ENCODE measurements around the gene HORMAD2. TPM values are rescaled to one million over a fixed set of nuclear protein-coding genes. Genes with fewer than 3 reads are reported as not detected.

Gene HORMAD2
- polyA plus RNA-seq, 2 of the 4 experiments (the other 2 are of a cell fraction): not detected

DNA sequence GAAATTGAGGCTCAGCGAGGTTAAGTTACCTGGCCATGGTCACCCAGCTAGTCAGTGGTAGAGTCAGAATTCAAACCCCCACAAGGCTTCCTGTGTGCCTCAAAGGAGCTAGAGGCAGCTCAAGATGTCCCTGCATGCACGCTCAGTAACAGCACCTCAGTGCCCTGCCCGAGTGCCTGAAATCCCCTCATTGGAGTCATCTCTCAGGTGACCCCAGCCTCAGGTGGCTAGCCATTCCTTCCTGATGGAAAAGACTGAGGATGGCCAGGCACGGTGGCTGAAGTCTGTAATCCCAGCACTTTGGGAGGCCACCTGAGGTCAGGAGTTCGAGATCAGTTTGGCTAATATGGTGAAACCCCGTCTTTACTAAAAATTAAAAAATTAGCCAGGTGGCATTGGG, 129.4 kb downstream of the HORMAD2 start:
- POLR2A ChIA-PET: interaction anchor here (1.0 to 5.2 kb wide), 3 partner anchors 13 to 26 kb away, joined by 8 to 47 read pairs (median 14); no protein-coding TSS in a partner anchor
- Histone ChIP-seq H3K27ac (peak overlapping the region; percentile 95 to 100), H3K4me3 (no peak overlapping the region), H3K4me2 (peak overlapping the region; percentile 61), H3K4me1 (peaks cover 94% of the 10 kb centered on the region), H3K9me3 (no peaks in the 10 kb centered on the region)
- FAIRE-seq: no peak
- WGBS (ENCODE audit: missing lambda C conversion rate): 80% methylated on average over 6 of the region's 6 CpGs
- no peak for ATAC-seq
- no peak for DNase-seq (ENCODE audit: low read depth in 1 of 2, low spot score in 1 of 2)
- no peak for TF ChIP-seq RARB (CRISPR knock-in tag; IDR thresholded peaks at IDR 0.05)
- TF ChIP-seq GATA3 (IDR thresholded peaks at IDR 0.05; ENCODE audit: borderline replicate concordance): no peak
- no peak for TF ChIP-seq ZSCAN20 (CRISPR knock-in tag; IDR thresholded peaks at IDR 0.05)
- TF ChIP-seq POLR2A (IDR thresholded peaks at IDR 0.05; ENCODE audit: low read length): no peak
- no peak for TF ChIP-seq SMC3 (IDR thresholded peaks at IDR 0.05)
- TF ChIP-seq HEYL (CRISPR knock-in tag; IDR thresholded peaks at IDR 0.05): no peak
- TF ChIP-seq MYC (IDR thresholded peaks at IDR 0.05; ENCODE audit: borderline replicate concordance, low read length): no peak
- no peak for TF ChIP-seq SREBF2 (IDR thresholded peaks at IDR 0.05)
- TF ChIP-seq, protein P1, sequence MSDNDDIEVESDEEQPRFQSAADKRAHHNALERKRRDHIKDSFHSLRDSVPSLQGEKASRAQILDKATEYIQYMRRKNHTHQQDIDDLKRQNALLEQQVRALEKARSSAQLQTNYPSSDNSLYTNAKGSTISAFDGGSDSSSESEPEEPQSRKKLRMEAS (IDR thresholded peaks at IDR 0.05): no peak
- TF ChIP-seq CBX2 (IDR thresholded peaks at IDR 0.05; ENCODE audit: borderline replicate concordance, low read depth): no peak
- no peak for TF ChIP-seq ZNF302 (CRISPR knock-in tag; IDR thresholded peaks at IDR 0.05)
- TF ChIP-seq EP300 (IDR thresholded peaks at IDR 0.05): no peak
- no peak for TF ChIP-seq TFCP2L1 (CRISPR knock-in tag; IDR thresholded peaks at IDR 0.05)
- TF ChIP-seq TP53 (CRISPR knock-in tag; IDR thresholded peaks at IDR 0.05): no peak
- TF ChIP-seq JUN (IDR thresholded peaks at IDR 0.05): no peak
- CTCF ChIA-PET: interaction anchor here (1.0 to 2.7 kb wide), 4 partner anchors 44 to 121 kb away, joined by 3 to 18 read pairs (median 4); no protein-coding TSS in a partner anchor

DNA sequence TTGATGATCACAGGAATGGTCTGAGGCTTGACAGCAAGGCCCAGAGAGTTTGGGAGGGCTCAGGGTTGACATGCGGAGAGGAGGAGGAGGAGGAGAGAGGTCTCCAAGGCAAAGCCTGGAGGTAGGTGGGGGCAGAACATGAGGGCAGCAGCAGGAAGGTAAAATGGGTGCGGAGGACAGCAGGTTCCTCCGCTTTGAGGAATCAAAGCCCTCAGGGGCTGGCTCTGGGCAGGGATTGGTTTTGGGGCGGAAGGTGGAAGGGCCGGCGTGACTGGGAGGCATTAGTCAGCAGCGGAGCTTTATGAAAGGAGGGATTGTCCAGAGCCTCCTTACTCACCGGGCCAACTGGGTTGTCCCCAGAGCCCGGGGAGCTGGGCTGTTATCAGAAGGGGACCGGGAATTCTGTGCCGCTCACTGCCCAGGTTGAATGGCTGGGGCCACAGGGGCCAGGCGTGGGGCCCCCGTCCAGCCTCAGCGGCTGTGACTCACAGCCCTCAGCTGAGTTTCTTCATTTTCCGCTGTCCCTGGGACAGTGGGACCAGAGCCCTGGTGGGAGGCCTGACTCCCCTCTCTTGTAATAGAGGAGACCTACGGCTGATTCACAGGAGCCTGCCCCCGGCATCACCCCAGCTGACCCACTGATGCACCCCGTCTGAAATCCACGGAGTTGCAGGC, 130.1 kb downstream of the HORMAD2 start:
- Histone ChIP-seq H3K9me3 (no peaks in the 10 kb centered on the region), H3K4me2 (peak overlapping the region; percentile 61), H3K4me3 (no peak overlapping the region), H3K4me1 (peaks cover 93% of the 10 kb centered on the region), H3K27ac (peak overlapping the region; percentile 95 to 100)
- peak; percentile 68 to 89 for DNase-seq (ENCODE audit: low read depth in 1 of 2, low spot score in 1 of 2)
- WGBS (ENCODE audit: missing lambda C conversion rate): 4% methylated on average over 18 of the region's 19 CpGs
- FAIRE-seq: no peak
- CTCF ChIA-PET: interaction anchor here (1.0 to 2.7 kb wide), 4 partner anchors 43 to 122 kb away, joined by 3 to 18 read pairs (median 4); no protein-coding TSS in a partner anchor
- POLR2A ChIA-PET: interaction anchor here (1.0 to 1.8 kb wide), 3 partner anchors 14 to 40 kb away, joined by 8 to 14 read pairs (median 8); no protein-coding TSS in a partner anchor
- peak; percentile 37 to 50 for ATAC-seq
- TF ChIP-seq FOXS1 (CRISPR knock-in tag; IDR thresholded peaks at IDR 0.05) (peak; percentile 49), HOXB13 (CRISPR knock-in tag; IDR thresholded peaks at IDR 0.05; ENCODE audit: low read depth) (peak; percentile 94), SMC3 (IDR thresholded peaks at IDR 0.05) (no peak; the same call in 2 of the 3 replicates), RFX5 (IDR thresholded peaks at IDR 0.05) (no peak), JUN (IDR thresholded peaks at IDR 0.05) (peak; percentile 64 to 71; a peak in 4 of 5 replicates), NPAS2 (CRISPR knock-in tag; IDR thresholded peaks at IDR 0.05; ENCODE audit: borderline replicate concordance) (no peak), NFE2L2 (conservative IDR thresholded peaks at IDR 0.05; ENCODE audit: low read length) (no peak), PHF8 (IDR thresholded peaks at IDR 0.05; ENCODE audit: borderline replicate concordance, low read depth) (no peak)
- TF ChIP-seq, protein P2, sequence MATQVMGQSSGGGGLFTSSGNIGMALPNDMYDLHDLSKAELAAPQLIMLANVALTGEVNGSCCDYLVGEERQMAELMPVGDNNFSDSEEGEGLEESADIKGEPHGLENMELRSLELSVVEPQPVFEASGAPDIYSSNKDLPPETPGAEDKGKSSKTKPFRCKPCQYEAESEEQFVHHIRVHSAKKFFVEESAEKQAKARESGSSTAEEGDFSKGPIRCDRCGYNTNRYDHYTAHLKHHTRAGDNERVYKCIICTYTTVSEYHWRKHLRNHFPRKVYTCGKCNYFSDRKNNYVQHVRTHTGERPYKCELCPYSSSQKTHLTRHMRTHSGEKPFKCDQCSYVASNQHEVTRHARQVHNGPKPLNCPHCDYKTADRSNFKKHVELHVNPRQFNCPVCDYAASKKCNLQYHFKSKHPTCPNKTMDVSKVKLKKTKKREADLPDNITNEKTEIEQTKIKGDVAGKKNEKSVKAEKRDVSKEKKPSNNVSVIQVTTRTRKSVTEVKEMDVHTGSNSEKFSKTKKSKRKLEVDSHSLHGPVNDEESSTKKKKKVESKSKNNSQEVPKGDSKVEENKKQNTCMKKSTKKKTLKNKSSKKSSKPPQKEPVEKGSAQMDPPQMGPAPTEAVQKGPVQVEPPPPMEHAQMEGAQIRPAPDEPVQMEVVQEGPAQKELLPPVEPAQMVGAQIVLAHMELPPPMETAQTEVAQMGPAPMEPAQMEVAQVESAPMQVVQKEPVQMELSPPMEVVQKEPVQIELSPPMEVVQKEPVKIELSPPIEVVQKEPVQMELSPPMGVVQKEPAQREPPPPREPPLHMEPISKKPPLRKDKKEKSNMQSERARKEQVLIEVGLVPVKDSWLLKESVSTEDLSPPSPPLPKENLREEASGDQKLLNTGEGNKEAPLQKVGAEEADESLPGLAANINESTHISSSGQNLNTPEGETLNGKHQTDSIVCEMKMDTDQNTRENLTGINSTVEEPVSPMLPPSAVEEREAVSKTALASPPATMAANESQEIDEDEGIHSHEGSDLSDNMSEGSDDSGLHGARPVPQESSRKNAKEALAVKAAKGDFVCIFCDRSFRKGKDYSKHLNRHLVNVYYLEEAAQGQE (IDR thresholded peaks at IDR 0.05): no peak
- TF ChIP-seq, protein P3, sequence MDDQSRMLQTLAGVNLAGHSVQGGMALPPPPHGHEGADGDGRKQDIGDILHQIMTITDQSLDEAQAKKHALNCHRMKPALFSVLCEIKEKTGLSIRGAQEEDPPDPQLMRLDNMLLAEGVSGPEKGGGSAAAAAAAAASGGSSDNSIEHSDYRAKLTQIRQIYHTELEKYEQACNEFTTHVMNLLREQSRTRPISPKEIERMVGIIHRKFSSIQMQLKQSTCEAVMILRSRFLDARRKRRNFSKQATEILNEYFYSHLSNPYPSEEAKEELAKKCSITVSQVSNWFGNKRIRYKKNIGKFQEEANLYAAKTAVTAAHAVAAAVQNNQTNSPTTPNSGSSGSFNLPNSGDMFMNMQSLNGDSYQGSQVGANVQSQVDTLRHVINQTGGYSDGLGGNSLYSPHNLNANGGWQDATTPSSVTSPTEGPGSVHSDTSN (IDR thresholded peaks at IDR 0.05): no peak
- TF ChIP-seq, protein P4, sequence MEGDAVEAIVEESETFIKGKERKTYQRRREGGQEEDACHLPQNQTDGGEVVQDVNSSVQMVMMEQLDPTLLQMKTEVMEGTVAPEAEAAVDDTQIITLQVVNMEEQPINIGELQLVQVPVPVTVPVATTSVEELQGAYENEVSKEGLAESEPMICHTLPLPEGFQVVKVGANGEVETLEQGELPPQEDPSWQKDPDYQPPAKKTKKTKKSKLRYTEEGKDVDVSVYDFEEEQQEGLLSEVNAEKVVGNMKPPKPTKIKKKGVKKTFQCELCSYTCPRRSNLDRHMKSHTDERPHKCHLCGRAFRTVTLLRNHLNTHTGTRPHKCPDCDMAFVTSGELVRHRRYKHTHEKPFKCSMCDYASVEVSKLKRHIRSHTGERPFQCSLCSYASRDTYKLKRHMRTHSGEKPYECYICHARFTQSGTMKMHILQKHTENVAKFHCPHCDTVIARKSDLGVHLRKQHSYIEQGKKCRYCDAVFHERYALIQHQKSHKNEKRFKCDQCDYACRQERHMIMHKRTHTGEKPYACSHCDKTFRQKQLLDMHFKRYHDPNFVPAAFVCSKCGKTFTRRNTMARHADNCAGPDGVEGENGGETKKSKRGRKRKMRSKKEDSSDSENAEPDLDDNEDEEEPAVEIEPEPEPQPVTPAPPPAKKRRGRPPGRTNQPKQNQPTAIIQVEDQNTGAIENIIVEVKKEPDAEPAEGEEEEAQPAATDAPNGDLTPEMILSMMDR (IDR thresholded peaks at IDR 0.05): no peak
- TF ChIP-seq, protein P5, sequence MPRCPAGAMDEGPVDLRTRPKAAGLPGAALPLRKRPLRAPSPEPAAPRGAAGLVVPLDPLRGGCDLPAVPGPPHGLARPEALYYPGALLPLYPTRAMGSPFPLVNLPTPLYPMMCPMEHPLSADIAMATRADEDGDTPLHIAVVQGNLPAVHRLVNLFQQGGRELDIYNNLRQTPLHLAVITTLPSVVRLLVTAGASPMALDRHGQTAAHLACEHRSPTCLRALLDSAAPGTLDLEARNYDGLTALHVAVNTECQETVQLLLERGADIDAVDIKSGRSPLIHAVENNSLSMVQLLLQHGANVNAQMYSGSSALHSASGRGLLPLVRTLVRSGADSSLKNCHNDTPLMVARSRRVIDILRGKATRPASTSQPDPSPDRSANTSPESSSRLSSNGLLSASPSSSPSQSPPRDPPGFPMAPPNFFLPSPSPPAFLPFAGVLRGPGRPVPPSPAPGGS (IDR thresholded peaks at IDR 0.05): no peak
- TF ChIP-seq, protein P6, sequence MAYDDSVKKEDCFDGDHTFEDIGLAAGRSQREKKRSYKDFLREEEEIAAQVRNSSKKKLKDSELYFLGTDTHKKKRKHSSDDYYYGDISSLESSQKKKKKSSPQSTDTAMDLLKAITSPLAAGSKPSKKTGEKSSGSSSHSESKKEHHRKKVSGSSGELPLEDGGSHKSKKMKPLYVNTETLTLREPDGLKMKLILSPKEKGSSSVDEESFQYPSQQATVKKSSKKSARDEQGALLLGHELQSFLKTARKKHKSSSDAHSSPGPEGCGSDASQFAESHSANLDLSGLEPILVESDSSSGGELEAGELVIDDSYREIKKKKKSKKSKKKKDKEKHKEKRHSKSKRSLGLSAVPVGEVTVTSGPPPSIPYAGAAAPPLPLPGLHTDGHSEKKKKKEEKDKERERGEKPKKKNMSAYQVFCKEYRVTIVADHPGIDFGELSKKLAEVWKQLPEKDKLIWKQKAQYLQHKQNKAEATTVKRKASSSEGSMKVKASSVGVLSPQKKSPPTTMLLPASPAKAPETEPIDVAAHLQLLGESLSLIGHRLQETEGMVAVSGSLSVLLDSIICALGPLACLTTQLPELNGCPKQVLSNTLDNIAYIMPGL (CRISPR knock-in tag; IDR thresholded peaks at IDR 0.05; ENCODE audit: borderline replicate concordance): no peak
- TF ChIP-seq, protein P7, sequence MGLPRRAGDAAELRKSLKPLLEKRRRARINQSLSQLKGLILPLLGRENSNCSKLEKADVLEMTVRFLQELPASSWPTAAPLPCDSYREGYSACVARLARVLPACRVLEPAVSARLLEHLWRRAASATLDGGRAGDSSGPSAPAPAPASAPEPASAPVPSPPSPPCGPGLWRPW (IDR thresholded peaks at IDR 0.05): no peak

Data from A549 (cell line).